Duodenal mucosa (tissue), 2 donors: ENCODE data around the gene TOP3A.
A peak's percentile ranks its signal among the peaks of the same experiment; 100 is the strongest.

Experiments
- H3K27ac ChIP-seq: one replicate; pipeline ENCODE4 v1.7.0; 2013; ENCODE audit warnings: low read depth, low read length
- H3K27me3 ChIP-seq, 2 donors: one replicate each; pipeline ENCODE4 v1.7.0; 2013; ENCODE audit warnings: low read length in 2 of 2, control low read depth in 1 of 2; ENCODE audit not compliant: insufficient read depth in 2 of 2, control insufficient read depth in 1 of 2
- H3K36me3 ChIP-seq, 2 donors: one replicate each; pipeline ENCODE4 v1.7.0; 2013; ENCODE audit warnings: low read length in 2 of 2, control low read depth in 1 of 2; ENCODE audit not compliant: insufficient read depth in 2 of 2, control insufficient read depth in 1 of 2
- H3K4me1 ChIP-seq, 2 donors: one replicate each; pipeline ENCODE4 v1.7.0; 2013; ENCODE audit warnings: low read length in 2 of 2, control low read depth in 1 of 2; ENCODE audit not compliant: insufficient read depth in 2 of 2, control insufficient read depth in 1 of 2
- H3K4me3 ChIP-seq, 2 donors: one replicate each; pipeline ENCODE4 v1.7.0; 2013; ENCODE audit warnings: low read length in 2 of 2, low read depth in 1 of 2
- H3K9ac ChIP-seq, 2 donors: one replicate each; pipeline ENCODE4 v1.7.0; 2013; ENCODE audit warnings: low read length in 2 of 2, low read depth in 1 of 2
- H3K9me3 ChIP-seq, 2 donors: one replicate each; pipeline ENCODE4 v1.7.0; 2013; ENCODE audit warnings: low read length in 2 of 2, control low read depth in 1 of 2; ENCODE audit not compliant: control insufficient read depth in 1 of 2

The TOP3A gene

DNA sequence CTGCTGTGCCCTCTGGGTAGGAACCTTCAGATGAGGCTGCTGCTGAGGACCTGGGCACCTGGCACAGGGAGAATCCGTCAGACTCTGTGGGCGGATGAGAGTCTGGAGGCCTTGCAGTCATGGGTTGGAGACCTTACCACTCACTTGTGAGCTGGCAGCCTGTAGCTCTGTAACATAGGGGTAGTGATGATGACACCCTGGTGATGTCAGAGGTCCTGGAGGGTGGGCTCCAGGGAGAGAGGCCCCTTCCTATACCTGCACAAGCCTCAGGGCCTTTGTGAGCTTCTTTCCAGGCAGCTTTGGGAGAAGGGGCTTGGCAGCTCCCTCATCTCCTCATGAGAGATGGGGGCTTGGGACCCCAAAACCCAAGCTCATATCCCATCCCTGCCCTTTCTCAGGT lies 52.7 kb downstream of the TOP3A start:
- Histone ChIP-seq H3K27me3 (no peaks in the 10 kb centered on the region), H3K36me3 (peaks cover 16 to 27% of the 10 kb centered on the region in 2 donors), H3K9ac (peak overlapping the region; percentile 75 to 83), H3K27ac (no peak overlapping the region), H3K9me3 (no peaks in the 10 kb centered on the region), H3K4me3 (no peak overlapping the region), H3K4me1 (peaks cover 27 to 32% of the 10 kb centered on the region in 2 donors)

DNA sequence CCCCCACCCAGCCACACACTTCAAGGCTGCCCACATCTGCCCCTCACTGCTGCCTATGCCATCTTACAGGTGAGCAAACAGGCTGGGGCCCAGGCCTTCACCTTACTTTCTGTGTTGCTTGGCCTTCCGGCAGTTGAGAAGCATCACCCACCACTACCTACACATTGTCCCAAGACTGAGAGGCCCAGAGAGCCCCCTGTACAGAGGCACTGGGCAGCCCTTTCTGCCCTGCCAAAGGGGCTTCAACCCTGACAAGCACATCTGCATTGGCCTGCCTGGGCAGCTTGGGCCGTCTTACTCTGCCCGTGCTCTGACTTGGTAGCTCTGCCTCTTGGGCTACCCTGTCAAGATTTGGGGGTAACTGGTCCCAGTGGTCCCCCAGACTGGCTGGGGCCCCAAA lies 53.1 kb downstream of the TOP3A start:
- H3K4me3 ChIP-seq: peak overlapping the region; percentile 75 to 82

DNA sequence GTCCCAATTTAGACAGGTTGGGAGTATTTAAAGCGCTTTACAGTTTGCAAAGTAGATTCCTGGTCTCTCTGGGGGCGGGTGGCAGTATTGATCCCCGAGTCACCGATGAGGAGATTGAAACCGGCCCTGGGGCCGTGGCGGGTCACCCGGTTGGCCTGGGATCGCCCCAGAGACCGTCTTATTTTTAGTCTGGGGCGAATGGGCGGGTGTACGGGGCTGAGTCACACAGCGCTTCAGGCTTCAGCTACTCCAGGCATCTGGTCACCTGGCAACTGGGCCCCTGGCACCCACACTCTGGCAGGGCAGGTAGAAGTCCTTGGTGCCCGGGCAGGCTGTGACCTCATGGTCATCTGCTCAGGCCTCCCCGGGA lies 53.7 kb downstream of the TOP3A start:
- peak overlapping the region; percentile 75 to 83 for H3K9ac ChIP-seq
- no peaks in the 10 kb centered on the region for H3K27me3 ChIP-seq
- H3K9me3 ChIP-seq: no peaks in the 10 kb centered on the region
- H3K4me3 ChIP-seq: peak overlapping the region; percentile 75 to 82
- H3K4me1 ChIP-seq: peaks cover 34 to 40% of the 10 kb centered on the region in 2 donors
- peak overlapping the region; percentile 82 for H3K27ac ChIP-seq
- H3K36me3 ChIP-seq: peaks cover 20 to 32% of the 10 kb centered on the region in 2 donors

More for the DNA sequence above, 53.1 kb downstream of the TOP3A start:
- Histone ChIP-seq H3K4me1 (peaks cover 32 to 37% of the 10 kb centered on the region in 2 donors), H3K27me3 (no peaks in the 10 kb centered on the region), H3K9me3 (no peaks in the 10 kb centered on the region), H3K27ac (peak overlapping the region; percentile 82), H3K9ac (peak overlapping the region; percentile 75 to 83), H3K36me3 (peaks cover 16 to 27% of the 10 kb centered on the region in 2 donors)

DNA sequence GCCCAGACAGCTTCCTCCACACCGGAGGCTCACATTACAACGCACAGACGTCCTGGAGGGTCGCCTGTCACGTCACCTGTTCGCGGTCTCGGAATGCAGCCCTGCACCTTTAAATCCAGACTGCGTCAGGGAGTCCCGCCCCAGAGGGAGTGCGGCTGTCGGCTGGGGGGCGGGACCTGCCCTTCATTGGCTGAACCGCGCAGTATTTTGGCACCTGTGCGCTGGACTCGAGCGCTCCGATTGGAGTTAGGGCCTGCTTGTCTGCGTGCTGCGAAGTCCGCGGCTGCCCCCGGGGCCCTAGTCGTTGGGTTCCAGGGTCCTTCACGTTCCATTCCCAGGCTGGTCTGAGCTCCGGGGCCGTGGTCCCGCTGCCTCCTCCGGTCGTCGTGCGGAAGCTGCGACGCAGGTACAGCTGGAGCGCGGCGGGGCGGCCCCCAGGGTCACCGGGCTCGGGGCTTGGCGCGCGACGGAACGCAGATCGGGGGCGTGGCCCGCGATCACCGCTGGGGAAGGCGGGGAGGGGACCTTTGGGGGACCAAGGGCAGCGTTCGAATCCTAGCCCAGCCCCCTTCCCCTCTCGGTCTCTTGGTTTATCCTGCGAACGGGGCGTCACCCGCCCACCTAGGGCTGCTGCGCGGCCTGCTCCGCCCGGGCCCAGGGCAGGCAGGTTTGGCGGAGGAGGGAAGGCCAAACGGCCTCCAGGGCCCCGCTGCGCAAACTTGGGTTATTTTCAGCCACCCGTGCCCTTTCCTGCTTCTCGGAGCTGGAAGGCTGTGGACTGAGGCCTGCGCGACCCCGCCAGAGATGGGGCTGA lies 54.3 kb downstream of the TOP3A start, which contains the start of gene MIEF2:
TSS of gene MIEF2 (plus strand) at position 331 of the 814 bp plus-strand sequence. CDS start 2,059 bp downstream, outside the sequence.
- Histone ChIP-seq H3K4me1 (peaks cover 34 to 40% of the 10 kb centered on the region in 2 donors), H3K9ac (peak within 1 kb of the TSS; percentile 78 to 83)

DNA sequence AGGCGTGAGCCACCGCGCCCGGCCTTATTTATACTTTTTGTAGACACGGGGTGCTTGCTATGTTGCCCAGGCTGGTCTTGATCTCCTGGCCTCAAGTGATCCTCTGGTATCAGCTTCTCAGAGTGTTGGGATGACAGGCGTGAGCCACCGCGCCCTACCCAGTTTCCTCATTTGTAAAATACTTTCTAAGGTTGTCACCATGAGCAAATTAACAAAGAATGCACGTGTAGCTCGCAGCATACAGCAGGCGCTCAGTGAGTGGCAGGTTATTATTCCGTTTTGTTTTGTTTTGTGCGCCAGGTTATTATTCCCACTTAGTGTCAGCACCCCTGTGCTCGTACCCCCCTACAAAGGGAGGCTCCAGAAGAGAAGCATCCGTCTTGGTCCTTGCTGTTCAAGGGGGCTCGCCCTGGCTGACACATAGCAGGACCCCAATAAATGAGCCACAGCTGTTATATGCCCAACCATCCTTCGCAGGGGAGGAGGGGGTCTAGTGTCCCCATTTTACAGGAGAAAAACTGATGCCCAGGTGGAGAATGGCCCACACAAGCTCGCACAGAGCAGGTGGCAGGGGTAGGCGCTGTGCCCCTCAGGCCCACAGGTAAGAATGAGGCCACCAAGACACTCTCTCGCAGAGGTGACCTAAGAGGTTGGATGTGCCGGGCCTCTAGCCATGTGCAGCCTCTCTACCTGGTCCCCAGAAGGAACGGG lies 55.0 kb downstream of the TOP3A start:
- Histone ChIP-seq H3K36me3 (peaks cover 25 to 39% of the 10 kb centered on the region in 2 donors), H3K27ac (peak overlapping the region; percentile 82), H3K9me3 (no peaks in the 10 kb centered on the region), H3K9ac (peak overlapping the region; percentile 78 to 83), H3K27me3 (no peaks in the 10 kb centered on the region), H3K4me1 (peaks cover 34 to 40% of the 10 kb centered on the region in 2 donors), H3K4me3 (peak overlapping the region; percentile 75 to 82)

More for the DNA sequence above, 54.3 kb downstream of the TOP3A start, which contains the start of gene MIEF2:
- peaks cover 25 to 38% of the 10 kb centered on the region in 2 donors for H3K36me3 ChIP-seq
- H3K27ac ChIP-seq: peak within 1 kb of the TSS; percentile 82
- H3K4me3 ChIP-seq: peak within 1 kb of the TSS; percentile 75 to 82
- no peaks in the 10 kb centered on the region for H3K9me3 ChIP-seq
- no peaks in the 10 kb centered on the region for H3K27me3 ChIP-seq

DNA sequence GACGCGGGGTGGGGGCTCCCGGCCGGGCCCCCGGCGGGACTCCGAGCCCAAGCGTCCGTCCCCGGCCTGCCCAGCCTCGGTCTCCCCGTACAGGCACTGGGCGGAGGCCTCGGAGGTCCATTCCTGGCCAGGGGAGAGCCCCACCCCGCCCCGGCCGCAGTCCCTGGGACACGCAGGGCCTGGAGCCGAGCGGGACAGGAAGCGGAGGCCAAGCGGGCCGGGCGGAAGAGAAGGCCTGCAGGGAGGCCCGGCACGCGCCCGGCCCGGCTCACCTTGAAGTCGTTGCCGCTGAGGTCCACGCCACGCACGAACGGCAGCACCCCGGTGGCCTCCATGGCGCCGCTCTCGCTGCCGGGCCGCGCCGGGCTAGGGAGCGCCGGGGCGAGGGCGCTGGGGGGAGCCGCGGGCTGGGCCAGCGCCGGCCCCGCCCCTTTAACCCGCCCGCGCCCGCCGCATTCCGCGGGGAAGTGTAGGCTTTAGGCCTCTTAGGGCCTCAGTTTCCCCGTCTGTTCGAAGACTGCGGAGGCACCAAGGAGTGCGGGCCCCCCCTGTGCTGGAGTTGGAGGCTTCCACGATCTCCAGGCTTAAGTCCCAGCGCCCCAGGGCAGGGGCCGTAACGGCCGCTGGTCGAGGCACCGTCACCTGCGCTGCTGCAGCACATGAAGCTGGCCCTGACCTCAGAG lies 56.3 kb downstream of the TOP3A start, which contains the start of gene FLII:
TSS of gene FLII (minus strand) at position 383 of the 683 bp plus-strand sequence. CDS start at position 335, 48 bp downstream.
- no peaks in the 10 kb centered on the region for H3K27me3 ChIP-seq
- peaks cover 34 to 40% of the 10 kb centered on the region in 2 donors for H3K4me1 ChIP-seq
- peaks cover 22 to 39% of the 10 kb centered on the region in 2 donors for H3K36me3 ChIP-seq
- H3K27ac ChIP-seq: peak within 1 kb of the TSS; percentile 92
- no peaks in the 10 kb centered on the region for H3K9me3 ChIP-seq
- peak within 1 kb of the TSS; percentile 86 to 96 for H3K4me3 ChIP-seq
- H3K9ac ChIP-seq: peak within 1 kb of the TSS; percentile 81 to 94

DNA sequence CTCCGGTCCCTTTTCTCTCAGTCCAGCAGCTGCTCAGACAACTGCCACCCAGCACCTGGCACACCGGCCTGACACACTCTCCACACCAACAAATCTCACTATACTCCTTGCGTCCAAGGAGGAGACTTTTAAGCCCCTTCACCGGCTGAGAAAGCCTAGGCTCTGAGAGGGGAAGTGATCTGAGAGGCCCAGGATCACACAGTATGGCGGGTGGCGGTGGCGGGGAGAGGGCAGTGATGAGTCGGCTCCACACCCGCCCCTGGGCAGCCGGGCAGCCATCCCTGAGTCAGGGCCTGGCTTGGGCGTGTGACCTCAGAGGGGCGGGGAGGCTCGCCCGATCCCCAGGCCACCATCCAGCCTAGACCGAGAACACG lies 56.8 kb downstream of the TOP3A start:
- H3K4me1 ChIP-seq: peaks cover 34 to 40% of the 10 kb centered on the region in 2 donors
- peak overlapping the region; percentile 92 for H3K27ac ChIP-seq
- H3K9me3 ChIP-seq: no peaks in the 10 kb centered on the region
- peak overlapping the region; percentile 86 to 96 for H3K4me3 ChIP-seq
- H3K9ac ChIP-seq: peak overlapping the region; percentile 81 to 94
- H3K27me3 ChIP-seq: no peaks in the 10 kb centered on the region
- H3K36me3 ChIP-seq: peaks cover 20 to 39% of the 10 kb centered on the region in 2 donors

DNA sequence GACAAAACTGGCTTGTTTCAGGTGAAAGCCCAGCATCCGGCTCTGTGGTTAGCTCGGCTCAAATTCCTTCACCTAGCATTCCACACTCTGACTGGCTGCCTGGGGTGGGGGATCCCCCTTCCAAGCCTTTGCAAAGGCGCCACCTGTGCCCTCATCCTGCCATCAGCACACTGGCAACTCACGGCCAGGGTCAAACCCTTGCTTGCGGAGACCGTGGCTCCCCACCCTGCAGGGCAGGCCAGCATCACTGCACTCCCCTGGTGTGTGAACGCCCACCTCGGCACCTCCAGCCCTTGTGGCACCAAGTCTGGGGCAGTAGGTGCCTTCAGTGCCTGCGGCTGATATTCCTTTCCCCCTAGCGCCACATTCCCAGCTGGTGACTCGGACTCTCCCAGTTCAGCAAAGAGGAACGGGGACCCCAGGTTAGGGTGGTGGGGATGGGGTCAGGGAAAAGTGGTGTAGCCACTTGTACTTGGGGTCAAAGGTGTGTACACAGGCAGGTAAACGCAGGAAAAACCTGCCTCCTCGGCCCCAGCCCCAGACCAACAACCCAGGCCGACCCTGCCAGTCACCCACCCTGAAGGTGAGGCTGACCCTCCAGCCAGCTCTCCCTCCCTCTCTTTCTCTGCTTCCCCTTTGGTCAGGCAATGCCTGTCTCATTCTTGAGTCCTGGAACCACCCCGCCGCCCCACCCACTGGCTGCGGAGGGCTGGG lies 57.4 kb downstream of the TOP3A start:
- peak overlapping the region; percentile 86 to 96 for H3K4me3 ChIP-seq
- peak overlapping the region; percentile 92 for H3K27ac ChIP-seq
- H3K4me1 ChIP-seq: peaks cover 34 to 40% of the 10 kb centered on the region in 2 donors

DNA sequence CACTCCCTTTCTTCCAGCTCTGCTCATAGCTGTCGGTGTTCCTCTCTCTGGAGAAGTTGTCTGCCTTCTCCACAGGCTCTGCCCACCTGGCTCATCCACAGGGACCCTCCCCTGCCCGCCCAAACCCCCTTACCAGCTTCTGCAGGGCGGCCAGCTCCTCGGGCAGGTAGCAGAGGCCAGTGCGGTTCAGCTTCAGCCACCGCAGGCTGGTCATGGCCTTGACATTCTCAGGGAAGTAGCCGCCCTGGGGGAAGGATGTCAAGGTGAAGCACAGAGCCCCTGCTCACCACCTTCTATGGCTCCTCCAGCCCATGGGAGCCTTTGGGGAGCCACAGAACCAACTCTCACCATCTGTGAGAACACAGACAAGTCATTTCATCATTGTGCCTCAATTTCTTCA lies 58.0 kb downstream of the TOP3A start:
- Histone ChIP-seq H3K27me3 (no peaks in the 10 kb centered on the region), H3K9me3 (no peaks in the 10 kb centered on the region), H3K4me3 (peak overlapping the region; percentile 86 to 96), H3K27ac (no peak overlapping the region), H3K36me3 (peaks cover 29 to 49% of the 10 kb centered on the region in 2 donors), H3K4me1 (peaks cover 27 to 34% of the 10 kb centered on the region in 2 donors), H3K9ac (peak overlapping the region in 1 of 2 donors; percentile 81)

More for the DNA sequence above, 57.4 kb downstream of the TOP3A start:
- Histone ChIP-seq H3K9ac (peak overlapping the region; percentile 81 to 94), H3K27me3 (no peaks in the 10 kb centered on the region), H3K9me3 (no peaks in the 10 kb centered on the region), H3K36me3 (peaks cover 23 to 42% of the 10 kb centered on the region in 2 donors)
